DND-41 (cell line): ENCODE measurements around the gene CCDC83.

Experiments
- CTCF ChIP-seq: IDR thresholded peaks from 2 replicates; pipeline ENCODE4 v1.5.1; 2012; ENCODE audit warnings: borderline replicate concordance, low read length, moderate library complexity, mild to moderate bottlenecking; ENCODE audit not compliant: poor library complexity, severe bottlenecking; ENCODE audit errors: extremely low read depth
- EZH2 ChIP-seq: IDR thresholded peaks from 3 replicates; pipeline ENCODE4 v1.6.1; 2012; ENCODE audit warnings: borderline replicate concordance, low read depth, mild to moderate bottlenecking, moderate library complexity, low read length, inconsistent platforms; ENCODE audit not compliant: severe bottlenecking

GRCh38 chr11:85951049-85951405, 95.8 kb downstream of the CCDC83 start:
- TF ChIP-seq CTCF (no peak), EZH2 (no peak)
